Liver (tissue), 3 donors: Measurements from ENCODE around the gene KRT17.
A peak's percentile ranks its signal among the peaks of the same experiment; 100 is the strongest.

Experiments
- CTCF ChIP-seq: fragments of 150-350 bp; IDR thresholded peaks from 2 replicates; pipeline ENCODE4 v1.5.1; 2017; ENCODE audit warnings: improper control_type of control experiment, low read depth, low read length; ENCODE audit not compliant: missing input control
- JUND ChIP-seq, 2 donors: IDR thresholded peaks; 2 replicates each; pipeline ENCODE4 v1.6.1; 2016; ENCODE audit warnings: antibody characterized with exemption in 2 of 2
- MAX ChIP-seq: IDR thresholded peaks from 2 replicates; pipeline ENCODE4 v1.6.1; 2016; ENCODE audit warnings: antibody characterized with exemption
- RXRA ChIP-seq, 2 donors: IDR thresholded peaks; 2 replicates each; pipeline ENCODE4 v1.6.1; 2017 to 2018; ENCODE audit warnings: antibody characterized with exemption in 2 of 2, mild to moderate bottlenecking in 1 of 2
- TAF1 ChIP-seq: conservative IDR thresholded peaks from 2 replicates; pipeline ENCODE4 v1.6.1; 2016; ENCODE audit warnings: antibody characterized with exemption, mild to moderate bottlenecking
- YY1 ChIP-seq: IDR thresholded peaks from 2 replicates; pipeline ENCODE4 v1.6.1; 2016; ENCODE audit warnings: antibody characterized with exemption, mild to moderate bottlenecking
- donor health status: healthy.
- donor health status: healthy.

- TF ChIP-seq CTCF = peak; percentile 97
- TF ChIP-seq JUND (IDR thresholded peaks at IDR 0.05) = no peak
- TF ChIP-seq RXRA (IDR thresholded peaks at IDR 0.05) = peak; percentile 43 to 66
- TF ChIP-seq TAF1 = no peak
- TF ChIP-seq YY1 = no peak
- no peak for TF ChIP-seq MAX
Measured at GRCh38 chr17:41666708-41667279, 42.4 kb upstream of the KRT17 start.
